Cardiac septum (tissue), 1 donor: ENCODE results near the gene CFAP65. TPM values are rescaled to one million over a fixed set of nuclear protein-coding genes. Genes with fewer than 3 reads are reported as not detected.

Experiments used
- DNase-seq: peaks from one replicate; pipeline ENCODE4 v3.0.0-alpha.2; 2020; ENCODE audit warnings: low spot score
- intact Hi-C: fragments of 100-400 bp; cut with DNase I; formaldehyde crosslinking; loops from one replicate; pipeline ENCODE4 v1.14.0; 2022
- total RNA-seq: library from RNA; stranded (reverse); fragmentation: NEBNext Ultra II Directional; extraction: Animal tissue kit (Norgen Biotek cat#: 25700); gene quantifications from one replicate; pipeline ENCODE4 v1.2.1, GENCODE V29; 2021
- donor health status: DM: no; HTN: no; CAD: no.

CFAP65 gene
- total RNA-seq, 1 donor from 2014 or later, result not detected

DNA sequence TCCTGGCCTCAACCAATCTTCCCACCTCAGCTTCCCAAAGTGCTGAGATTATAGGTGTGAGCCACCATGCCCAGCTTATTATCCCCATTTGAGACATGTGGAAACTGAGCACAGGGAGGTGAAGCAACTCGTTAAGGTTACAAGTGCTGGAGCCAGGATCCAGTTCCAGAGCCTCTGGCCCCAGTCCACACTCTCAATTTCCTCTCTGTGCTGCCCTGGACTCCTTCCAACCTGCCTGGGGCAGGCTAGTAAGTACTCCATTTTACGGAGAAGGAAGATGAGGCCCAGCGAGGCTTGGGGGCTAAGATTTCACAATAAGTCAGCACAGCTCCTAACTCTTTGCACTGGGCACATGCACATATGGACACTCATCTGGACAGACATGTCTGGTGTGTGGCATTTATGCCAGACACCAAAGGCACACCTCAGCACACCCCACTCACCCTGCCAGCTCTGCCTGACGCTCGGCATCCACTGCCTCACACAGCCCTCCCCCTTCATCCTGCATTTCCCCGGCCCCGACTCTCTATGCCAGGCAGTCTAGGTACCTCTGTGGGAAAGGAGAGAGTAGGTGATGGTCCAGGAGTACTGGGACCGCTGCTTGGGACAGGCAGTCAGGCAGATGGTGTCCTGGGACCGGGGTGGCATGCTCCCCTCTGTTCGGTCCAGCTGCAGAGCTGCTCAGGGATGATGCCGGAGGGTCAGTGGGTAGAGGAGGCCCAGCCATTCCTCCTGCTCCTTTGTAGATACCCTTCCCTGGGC, 20.5 kb downstream of the CFAP65 start:
- intact Hi-C loops, result no loop called here
- no peak for DNase-seq

GRCh38 chr2:219019436-219019835, 21.9 kb downstream of the CFAP65 start:
- DNase-seq, result no peak
- intact Hi-C loops, result no loop called here

- DNase-seq, result no peak
- intact Hi-C loops, result no loop called here
Measured at GRCh38 chr2:219018726-219019125, 22.6 kb downstream of the CFAP65 start.

- intact Hi-C loops, result no loop called here
- no peak for DNase-seq
Measured at GRCh38 chr2:219018286-219018685, 23.0 kb downstream of the CFAP65 start.

DNA sequence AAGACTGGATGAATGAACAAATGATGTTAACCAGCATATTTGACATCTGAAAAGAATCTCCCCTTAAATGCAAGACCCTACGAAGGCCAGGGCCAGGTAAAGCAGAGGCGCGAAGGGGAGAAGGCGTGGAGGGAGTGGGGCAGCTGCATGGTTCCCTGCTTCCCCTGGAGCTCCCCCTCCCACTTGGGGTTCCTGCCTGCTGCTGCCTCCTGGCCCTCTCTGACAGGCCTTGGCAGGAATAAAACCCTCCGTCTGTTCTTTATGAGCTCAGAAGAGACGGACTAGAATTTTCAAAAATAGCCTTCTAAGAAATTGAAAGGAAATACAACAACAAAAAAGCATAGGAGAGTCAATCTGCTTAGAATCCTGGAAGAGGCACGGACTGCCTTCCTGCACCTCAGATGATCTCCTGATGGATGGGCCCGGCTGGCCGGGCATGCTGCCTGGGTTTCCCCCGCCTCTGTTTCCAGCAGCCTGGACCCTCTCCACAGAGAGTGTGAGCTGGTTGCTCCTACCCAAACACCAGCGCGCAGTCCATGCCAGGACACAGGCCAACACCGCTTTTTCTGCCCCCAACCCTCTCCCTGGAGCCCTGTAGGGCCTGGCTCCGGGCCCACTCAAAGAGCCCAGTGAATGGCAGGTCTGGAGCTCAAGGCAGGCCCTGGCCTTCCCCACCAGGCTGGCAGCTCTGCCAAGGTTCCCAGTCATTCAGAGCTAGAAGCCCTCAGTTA, 23.9 kb downstream of the CFAP65 start:
- intact Hi-C loops, result no loop called here
- no peak for DNase-seq

- no peak for DNase-seq
Measured at GRCh38 chr2:219016721-219017120, 24.6 kb downstream of the CFAP65 start.

DNA sequence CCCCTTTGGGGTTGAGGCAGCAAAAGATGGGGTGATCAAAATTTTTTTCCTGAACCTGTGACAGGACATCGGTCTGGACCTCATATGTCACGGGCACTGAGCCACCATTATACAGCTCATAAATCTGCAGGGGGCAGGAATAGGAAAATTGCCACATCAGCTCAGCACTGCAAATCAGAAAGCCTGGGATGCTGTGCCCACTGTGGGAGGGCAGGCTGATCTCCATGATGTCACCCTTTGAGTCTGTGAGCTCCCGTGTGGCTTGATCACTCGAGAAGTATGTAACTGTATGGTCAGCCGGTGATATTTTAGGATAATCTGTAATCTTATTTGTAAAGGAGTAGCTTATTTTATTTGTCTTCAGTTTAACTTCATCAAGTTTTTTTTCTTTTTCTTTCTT, 30.4 kb downstream of the CFAP65 start:
- DNase-seq, result no peak
- intact Hi-C loops, result no loop called here

More at GRCh38 chr2:219016721-219017120, 24.6 kb downstream of the CFAP65 start:
- intact Hi-C loops, result no loop called here

- intact Hi-C loops, result no loop called here
- DNase-seq, result no peak
Measured at GRCh38 chr2:219010162-219010756, 31.1 kb downstream of the CFAP65 start.

GRCh38 chr2:219009294-219009693, 32.0 kb downstream of the CFAP65 start:
- DNase-seq, result no peak
- intact Hi-C loops, result no loop called here

DNA sequence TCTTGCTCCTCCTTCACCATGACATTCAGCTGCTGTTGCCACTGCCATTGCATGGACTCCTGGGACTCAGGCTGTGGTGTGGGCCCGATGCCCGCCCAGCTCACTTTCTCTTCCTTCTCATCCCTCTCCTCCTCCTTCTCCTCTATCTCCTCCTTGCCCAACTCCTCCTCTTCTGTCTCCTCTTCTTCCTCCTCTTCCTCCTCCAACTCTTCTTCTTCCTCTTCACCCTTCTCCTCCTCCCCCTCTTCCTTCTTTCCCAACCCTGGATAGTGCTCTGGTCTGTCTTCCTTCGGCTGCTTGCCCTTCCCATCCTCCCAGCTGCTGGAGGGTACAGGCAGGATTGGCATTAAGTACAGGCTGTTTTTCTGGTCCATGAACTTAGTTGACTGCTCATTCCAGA, 37.3 kb downstream of the CFAP65 start:
- intact Hi-C loops, result no loop called here

DNA sequence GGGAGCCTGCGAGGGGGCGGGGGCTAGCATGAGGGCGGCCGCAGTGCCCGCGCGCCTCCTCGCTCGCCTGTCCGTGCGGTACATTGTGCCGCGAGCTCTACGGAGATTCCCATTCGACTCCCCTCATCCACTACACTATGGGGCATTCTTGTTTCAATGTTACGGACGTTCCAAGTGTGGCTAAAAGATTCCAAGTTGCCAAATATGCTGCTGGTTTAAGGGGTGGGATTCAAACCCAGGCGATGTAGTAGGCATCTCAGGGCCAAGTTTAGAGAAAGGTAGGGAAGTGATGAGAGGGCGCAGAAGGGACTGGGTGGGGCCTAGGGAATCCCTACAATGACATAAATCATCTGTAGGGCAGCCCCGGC, 38.1 kb downstream of the CFAP65 start:
- no peak for DNase-seq
- intact Hi-C loops, result no loop called here

More for the DNA sequence above, 37.3 kb downstream of the CFAP65 start:
- no peak for DNase-seq

DNA sequence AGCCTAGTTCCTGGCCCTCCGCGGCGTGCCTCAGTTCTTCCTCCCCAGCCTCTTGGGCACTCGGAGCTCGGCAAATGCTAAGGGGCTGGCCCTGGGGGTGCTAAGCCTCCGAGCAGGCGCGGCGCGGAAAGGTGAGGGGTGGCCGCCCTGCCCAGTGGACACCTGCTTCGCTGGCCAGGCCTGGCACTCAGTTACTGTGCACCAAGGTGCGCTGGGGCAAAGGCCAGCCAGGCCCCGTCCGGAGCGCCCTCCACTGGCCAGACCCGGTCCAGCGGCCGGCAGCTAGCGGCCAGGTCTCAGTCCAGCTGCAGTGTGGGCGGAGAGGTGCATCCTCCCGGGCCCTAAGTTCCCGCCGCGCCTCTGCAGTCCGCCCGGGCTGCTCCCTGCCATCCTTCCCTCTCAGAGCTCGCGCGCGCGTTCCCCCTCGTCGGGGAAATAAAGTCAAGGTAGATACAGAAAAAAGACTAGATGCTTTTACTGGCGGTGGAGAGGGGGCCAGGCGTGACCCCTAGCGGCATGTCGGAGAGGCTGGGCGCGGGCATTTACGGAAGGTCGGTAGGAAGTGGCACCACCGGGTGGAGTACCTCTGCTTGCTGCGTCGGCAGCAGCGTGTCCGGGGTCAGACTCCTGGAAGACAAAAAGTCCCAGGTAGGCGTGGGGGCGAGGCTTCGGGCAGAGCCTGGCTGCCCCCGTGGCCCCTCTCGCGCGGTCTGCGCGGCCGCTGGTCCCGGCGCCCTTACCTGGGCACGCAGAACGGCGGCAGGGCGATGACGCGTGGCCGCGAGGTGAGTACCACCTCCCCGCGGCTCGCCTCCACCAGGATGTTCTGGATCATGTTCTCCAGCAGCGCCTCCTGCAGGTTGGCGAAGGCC, 38.7 kb downstream of the CFAP65 start:
- no peak for DNase-seq

DNA sequence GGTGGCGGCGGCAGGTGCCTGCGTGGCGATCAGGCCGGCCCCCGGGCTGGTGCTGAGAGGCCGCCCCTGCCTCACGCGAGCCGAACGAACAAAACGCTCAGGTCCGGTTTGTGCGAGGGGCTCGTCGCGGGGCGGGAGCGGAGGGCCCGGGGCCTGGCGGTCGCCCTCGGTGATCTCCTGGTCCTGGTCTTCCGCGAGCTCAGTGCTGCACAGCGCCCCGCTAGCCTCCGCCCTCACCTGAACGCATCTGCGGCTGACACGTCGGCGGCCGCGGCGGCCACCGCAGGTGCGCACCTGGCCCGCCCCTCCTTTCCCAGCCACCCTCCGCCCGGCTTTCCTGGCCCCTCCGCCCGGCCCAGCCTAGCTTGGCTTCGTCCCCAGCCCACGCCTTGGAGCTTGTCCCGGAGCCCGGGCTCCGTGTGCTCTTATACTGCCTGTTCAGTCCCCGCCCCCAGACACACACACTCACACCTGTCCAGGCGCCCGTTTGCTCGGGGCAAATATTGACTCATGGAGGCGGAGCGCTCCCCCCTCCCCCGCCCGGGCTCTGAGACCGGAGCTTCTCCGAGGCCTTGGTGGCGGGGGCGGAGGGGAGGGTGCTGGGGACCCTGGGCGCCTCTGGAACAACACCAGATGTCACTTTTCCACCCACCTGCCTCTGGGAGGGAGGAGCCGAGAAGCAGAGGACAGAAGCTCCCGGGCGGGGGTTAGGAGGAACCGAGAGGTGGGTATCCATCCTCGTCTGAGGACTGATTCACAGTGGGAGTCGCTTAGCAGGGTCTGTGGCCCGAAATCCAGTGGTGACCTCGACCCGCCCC, 39.5 kb downstream of the CFAP65 start:
- intact Hi-C loops, result no loop called here
- no peak for DNase-seq

More for the DNA sequence above, 38.7 kb downstream of the CFAP65 start:
- intact Hi-C loops, result no loop called here

GRCh38 chr2:219001100-219001576, 40.2 kb downstream of the CFAP65 start:
- no peak for DNase-seq
- intact Hi-C loops, result no loop called here

DNA sequence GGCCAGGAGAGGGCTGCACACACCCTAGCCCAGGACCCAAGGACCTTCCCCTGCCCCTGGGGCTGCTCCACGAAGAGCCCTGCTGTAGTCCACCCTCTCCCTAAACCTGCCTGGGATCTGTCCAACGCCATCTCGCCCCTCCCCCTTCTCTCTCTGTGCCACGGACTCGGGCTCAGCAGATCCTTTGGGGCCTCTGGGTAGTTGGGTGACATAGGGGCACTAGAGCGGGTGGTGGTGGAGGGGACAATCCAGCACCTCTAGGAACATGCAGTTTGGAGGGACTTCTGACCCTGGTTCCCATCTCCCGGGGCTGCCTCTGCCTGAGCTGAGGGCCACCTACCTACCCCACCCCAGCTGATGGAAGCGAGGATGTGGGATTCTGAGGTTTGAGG, 40.8 kb downstream of the CFAP65 start:
- DNase-seq, result no peak
- intact Hi-C loops, result no loop called here

DNA sequence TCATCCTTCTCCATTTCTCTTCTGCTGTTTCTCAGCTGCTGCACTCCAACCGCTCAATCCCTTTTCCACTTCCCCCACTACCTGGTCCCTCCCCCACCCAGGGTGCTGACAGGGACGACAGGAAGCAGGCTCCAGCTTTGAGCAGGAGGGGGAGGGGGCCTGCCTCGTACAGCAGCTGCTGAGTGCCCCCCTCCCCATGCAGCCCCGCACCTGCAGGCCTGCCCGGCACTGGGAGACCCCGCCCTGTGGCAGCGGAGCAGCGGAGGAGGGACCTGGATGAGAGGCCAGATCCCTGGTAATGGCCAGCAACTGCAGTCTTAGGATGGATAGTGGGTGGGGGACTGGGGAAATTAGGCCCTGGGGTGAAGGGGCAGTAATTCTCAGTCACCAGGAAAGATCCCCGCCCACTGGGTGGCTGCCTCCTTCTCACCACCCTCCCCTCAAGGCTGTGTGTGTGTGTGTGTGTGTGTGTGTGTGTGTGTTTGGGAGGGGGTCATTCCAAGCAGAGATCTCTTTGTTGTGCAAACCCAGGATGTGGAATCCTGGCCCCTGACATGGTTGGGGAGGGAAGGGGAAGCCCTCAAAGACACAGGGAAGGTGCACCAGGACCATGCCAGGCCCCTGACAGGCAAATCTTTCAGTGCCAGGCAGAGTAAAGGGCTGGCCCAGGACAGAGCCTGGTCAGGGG, 41.3 kb downstream of the CFAP65 start:
- intact Hi-C loops, result no loop called here
- DNase-seq, result no peak

DNA sequence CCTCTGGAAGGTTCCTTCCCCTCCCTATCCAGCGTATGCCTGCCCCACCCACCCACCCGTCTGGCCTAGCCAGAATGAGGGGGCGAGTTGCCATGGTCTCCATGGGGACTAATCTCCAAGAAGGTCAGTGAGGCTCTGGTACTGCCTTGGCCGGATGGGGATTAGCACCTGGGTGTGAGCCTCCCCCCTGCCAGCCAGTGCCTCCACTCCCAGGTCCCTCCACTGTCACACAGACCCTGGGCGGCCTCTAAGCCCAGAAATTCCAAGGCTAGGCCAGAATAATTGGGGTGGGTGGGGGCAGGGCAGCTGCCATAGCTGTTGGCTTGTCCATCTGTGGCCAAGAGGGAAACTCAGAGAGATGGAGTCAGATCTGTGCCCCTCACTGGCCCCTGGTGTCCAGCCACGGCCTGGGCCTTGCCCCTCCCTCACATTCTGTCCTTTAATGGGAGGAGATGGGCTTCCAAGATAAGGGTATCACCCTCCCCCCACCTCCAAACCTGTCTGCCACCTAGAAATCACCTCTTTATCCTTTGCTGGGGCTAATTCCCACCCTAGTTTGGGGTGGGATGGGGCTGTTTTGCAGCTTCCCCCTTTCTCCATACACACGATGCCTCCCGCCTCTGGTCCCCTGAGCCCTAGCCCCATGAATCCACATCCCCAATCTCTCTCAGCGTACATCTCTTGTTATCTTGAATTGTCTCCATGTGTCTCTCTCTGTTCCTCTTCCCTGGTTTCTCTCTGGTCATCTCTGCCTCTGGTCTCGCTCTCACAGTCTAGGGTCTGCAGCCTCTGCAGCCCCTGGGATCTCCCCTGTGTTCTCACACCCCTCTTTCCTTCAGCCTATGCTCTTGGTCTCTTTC, 42.1 kb downstream of the CFAP65 start:
- intact Hi-C loops, result no loop called here
- no peak for DNase-seq
